K562 (cell line): ENCODE measurements around the gene WDR76. TPM values are rescaled to one million over a fixed set of nuclear protein-coding genes. Genes with fewer than 3 reads are reported as not detected.

Experiments
- ATF1 ChIP-seq, 2 experiments: fragments of 450-650 bp in 1 of 2; IDR thresholded peaks; 2 replicates each; pipeline ENCODE4 v1.6.1; 2016; ENCODE audit warnings: missing compliant biosample characterization in 1 of 2, missing genetic modification characterization in 1 of 2
- CTCFL ChIP-seq: IDR thresholded peaks from 2 replicates; pipeline ENCODE4 v1.6.1; 2011; ENCODE audit warnings: borderline replicate concordance, low read depth, mild to moderate bottlenecking, moderate library complexity, low read length; ENCODE audit not compliant: insufficient read depth, poor library complexity, severe bottlenecking
- FOXM1 ChIP-seq, 2 experiments: fragments of 450-650 bp in 1 of 2; sonication (generic) in 1 of 2; formaldehyde crosslinking in 1 of 2; IDR thresholded peaks; 2 replicates each; pipeline versions ENCODE4 v1.6.1 to v1.9.0; 2017 to 2022; ENCODE audit warnings: low read depth in 2 of 2, mild to moderate bottlenecking in 2 of 2, missing genetic modification reagents in 1 of 2, moderate library complexity in 1 of 2
- KDM1A ChIP-seq, 2 experiments: fragments of 450-650 bp; IDR thresholded peaks; 2 replicates each; pipeline ENCODE4 v1.6.1; 2016; ENCODE audit warnings: mild to moderate bottlenecking in 2 of 2
- NFIC ChIP-seq: fragments of 450-650 bp; IDR thresholded peaks from 2 replicates; pipeline ENCODE4 v1.6.1; 2017; ENCODE audit warnings: mild to moderate bottlenecking, inconsistent platforms
- PTTG1 ChIP-seq: fragments of 450-650 bp; IDR thresholded peaks from 2 replicates; pipeline ENCODE4 v1.6.1; 2016; ENCODE audit warnings: low read depth, mild to moderate bottlenecking, missing genetic modification characterization, missing compliant biosample characterization
- TRIM24 ChIP-seq, 2 experiments: fragments of 450-650 bp; IDR thresholded peaks; 2 replicates each; pipeline ENCODE4 v1.6.1; 2016
- ZNF830 ChIP-seq: fragments of 250-450 bp; sonication (Bioruptor Pico); IDR thresholded peaks from 2 replicates; pipeline ENCODE4 v1.5.0; 2021; ENCODE audit warnings: mild to moderate bottlenecking
- polyA plus RNA-seq, 8 experiments: library from polyadenylated mRNA; depleted of rRNA in 4 of 8; stranded (reverse) in 5 of 8; unstranded in 3 of 8; fragments of >200 nt; fragmentation: Nextera tagmentation in 2 of 8; fragmentation: Illumina TruSeq in 1 of 8; extraction: Ambion mirVana in 2 of 8; extraction: Trizol in 1 of 8; gene quantifications; 2 replicates each; pipeline versions ENCODE4 v1.2.1 to v1.2.3, GENCODE V29; 2011 to 2014; ENCODE audit warnings: inconsistent platforms in 1 of 8, missing spikeins in 1 of 8
- total RNA-seq, 7 experiments: library from RNA; depleted of rRNA in 6 of 7; stranded (reverse); fragments of >200 nt in 6 of 7; fragmentation: Illumina TruSeq in 2 of 7; extraction: Trizol in 2 of 7; gene quantifications; 2 replicates each; pipeline versions ENCODE4 v1.2.1 to v1.2.3, GENCODE V29; 2011 to 2021; ENCODE audit warnings: low replicate concordance in 1 of 7
- TF ChIP-seq, protein P1 (sequence below), 2 experiments: fragments of 450-650 bp in 1 of 2; sonication (generic) in 1 of 2; formaldehyde crosslinking in 1 of 2; IDR thresholded peaks; 2 replicates each; pipeline versions ENCODE4 v1.7.1 to v1.9.0; 2016 to 2022; ENCODE audit warnings: inconsistent platforms in 1 of 2, mild to moderate bottlenecking in 1 of 2, missing genetic modification reagents in 1 of 2
- TF ChIP-seq, protein P2 (sequence below): IDR thresholded peaks from 2 replicates; pipeline ENCODE4 v1.6.1; 2011; ENCODE audit not compliant: insufficient read length; ENCODE audit errors: extremely low read depth
- TF ChIP-seq, protein P3 (sequence below): fragments of 450-650 bp; IDR thresholded peaks from 2 replicates; pipeline ENCODE4 v1.6.1; 2017; ENCODE audit warnings: antibody characterized with exemption

The WDR76 gene
- total and polyA plus RNA-seq, 9 of the 15 experiments (the other 6 are each of a cell fraction or from before 2014, with no cell fraction given): 9.8 to 69.5 (median 44.4) TPM

- TF ChIP-seq, protein P1, sequence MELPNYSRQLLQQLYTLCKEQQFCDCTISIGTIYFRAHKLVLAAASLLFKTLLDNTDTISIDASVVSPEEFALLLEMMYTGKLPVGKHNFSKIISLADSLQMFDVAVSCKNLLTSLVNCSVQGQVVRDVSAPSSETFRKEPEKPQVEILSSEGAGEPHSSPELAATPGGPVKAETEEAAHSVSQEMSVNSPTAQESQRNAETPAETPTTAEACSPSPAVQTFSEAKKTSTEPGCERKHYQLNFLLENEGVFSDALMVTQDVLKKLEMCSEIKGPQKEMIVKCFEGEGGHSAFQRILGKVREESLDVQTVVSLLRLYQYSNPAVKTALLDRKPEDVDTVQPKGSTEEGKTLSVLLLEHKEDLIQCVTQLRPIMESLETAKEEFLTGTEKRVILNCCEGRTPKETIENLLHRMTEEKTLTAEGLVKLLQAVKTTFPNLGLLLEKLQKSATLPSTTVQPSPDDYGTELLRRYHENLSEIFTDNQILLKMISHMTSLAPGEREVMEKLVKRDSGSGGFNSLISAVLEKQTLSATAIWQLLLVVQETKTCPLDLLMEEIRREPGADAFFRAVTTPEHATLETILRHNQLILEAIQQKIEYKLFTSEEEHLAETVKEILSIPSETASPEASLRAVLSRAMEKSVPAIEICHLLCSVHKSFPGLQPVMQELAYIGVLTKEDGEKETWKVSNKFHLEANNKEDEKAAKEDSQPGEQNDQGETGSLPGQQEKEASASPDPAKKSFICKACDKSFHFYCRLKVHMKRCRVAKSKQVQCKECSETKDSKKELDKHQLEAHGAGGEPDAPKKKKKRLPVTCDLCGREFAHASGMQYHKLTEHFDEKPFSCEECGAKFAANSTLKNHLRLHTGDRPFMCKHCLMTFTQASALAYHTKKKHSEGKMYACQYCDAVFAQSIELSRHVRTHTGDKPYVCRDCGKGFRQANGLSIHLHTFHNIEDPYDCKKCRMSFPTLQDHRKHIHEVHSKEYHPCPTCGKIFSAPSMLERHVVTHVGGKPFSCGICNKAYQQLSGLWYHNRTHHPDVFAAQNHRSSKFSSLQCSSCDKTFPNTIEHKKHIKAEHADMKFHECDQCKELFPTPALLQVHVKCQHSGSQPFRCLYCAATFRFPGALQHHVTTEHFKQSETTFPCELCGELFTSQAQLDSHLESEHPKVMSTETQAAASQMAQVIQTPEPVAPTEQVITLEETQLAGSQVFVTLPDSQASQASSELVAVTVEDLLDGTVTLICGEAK (IDR thresholded peaks at IDR 0.05): 0 out of 2 replicates have a peak, but pooled peaks have one; percentile 7
- TF ChIP-seq, protein P1 (CRISPR knock-in tag; IDR thresholded peaks at IDR 0.05): no peak
- TF ChIP-seq, protein P2, sequence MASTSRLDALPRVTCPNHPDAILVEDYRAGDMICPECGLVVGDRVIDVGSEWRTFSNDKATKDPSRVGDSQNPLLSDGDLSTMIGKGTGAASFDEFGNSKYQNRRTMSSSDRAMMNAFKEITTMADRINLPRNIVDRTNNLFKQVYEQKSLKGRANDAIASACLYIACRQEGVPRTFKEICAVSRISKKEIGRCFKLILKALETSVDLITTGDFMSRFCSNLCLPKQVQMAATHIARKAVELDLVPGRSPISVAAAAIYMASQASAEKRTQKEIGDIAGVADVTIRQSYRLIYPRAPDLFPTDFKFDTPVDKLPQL: no peak
- TF ChIP-seq, protein P3, sequence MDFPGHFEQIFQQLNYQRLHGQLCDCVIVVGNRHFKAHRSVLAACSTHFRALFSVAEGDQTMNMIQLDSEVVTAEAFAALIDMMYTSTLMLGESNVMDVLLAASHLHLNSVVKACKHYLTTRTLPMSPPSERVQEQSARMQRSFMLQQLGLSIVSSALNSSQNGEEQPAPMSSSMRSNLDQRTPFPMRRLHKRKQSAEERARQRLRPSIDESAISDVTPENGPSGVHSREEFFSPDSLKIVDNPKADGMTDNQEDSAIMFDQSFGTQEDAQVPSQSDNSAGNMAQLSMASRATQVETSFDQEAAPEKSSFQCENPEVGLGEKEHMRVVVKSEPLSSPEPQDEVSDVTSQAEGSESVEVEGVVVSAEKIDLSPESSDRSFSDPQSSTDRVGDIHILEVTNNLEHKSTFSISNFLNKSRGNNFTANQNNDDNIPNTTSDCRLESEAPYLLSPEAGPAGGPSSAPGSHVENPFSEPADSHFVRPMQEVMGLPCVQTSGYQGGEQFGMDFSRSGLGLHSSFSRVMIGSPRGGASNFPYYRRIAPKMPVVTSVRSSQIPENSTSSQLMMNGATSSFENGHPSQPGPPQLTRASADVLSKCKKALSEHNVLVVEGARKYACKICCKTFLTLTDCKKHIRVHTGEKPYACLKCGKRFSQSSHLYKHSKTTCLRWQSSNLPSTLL: no peak
- no peak for TF ChIP-seq CTCFL
- TF ChIP-seq TRIM24 (IDR thresholded peaks at IDR 0.05): peak; percentile 80 to 90; a peak in 3 of 4 replicates
- TF ChIP-seq ATF1 (CRISPR knock-in tag; IDR thresholded peaks at IDR 0.05): no peak
- TF ChIP-seq ATF1 (tag; IDR thresholded peaks at IDR 0.05): peak; percentile 27; the same call in 1 of the 2 replicates
- no peak for TF ChIP-seq FOXM1 (IDR thresholded peaks at IDR 0.05; ENCODE audit: low read depth)
- peak; percentile 73; the same call in 1 of the 2 replicates for TF ChIP-seq FOXM1 (CRISPR knock-in tag; IDR thresholded peaks at IDR 0.05; ENCODE audit: low read depth)
- TF ChIP-seq ZNF830: no peak
- TF ChIP-seq KDM1A (IDR thresholded peaks at IDR 0.05): peak; percentile 5 to 39; a peak in 2 of 4 replicates
- TF ChIP-seq NFIC: peak; percentile 45; the same call in 1 of the 2 replicates
- no peak for TF ChIP-seq PTTG1 (tag)
Measured at GRCh38 chr15:43826508-43827341, at the start of gene WDR76 (continued).
